ENCODE data around the gene RHOD.

RHOD gene

DNA sequence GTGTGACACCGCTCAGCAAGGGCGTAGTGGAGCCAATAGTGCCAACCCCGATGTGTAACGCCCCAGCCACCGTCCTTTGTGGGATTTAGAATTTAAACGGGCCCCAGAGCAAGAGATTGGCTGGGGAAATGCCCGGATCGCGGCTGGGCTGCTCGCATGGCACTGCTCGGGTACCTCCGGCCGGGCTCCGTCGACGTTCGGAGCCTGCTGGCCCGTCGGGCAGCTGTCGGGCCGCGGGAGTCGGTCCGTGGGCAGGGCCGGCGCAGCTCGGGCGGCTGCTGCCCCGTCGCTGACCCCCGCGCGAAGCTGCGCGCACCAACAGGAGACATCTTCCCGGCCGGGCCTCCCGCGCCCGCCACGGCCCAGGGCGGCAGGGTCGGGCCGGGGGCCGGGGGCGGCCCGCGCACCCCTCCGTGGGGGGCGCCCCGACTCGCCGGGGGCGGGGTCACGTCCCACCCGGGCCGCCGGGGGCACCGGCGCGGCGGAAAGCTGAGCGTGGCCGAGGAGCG is 61.1 kb downstream of the RHOD start:
- no peak for DNase-seq (ENCODE audit: low spot score)

DNA sequence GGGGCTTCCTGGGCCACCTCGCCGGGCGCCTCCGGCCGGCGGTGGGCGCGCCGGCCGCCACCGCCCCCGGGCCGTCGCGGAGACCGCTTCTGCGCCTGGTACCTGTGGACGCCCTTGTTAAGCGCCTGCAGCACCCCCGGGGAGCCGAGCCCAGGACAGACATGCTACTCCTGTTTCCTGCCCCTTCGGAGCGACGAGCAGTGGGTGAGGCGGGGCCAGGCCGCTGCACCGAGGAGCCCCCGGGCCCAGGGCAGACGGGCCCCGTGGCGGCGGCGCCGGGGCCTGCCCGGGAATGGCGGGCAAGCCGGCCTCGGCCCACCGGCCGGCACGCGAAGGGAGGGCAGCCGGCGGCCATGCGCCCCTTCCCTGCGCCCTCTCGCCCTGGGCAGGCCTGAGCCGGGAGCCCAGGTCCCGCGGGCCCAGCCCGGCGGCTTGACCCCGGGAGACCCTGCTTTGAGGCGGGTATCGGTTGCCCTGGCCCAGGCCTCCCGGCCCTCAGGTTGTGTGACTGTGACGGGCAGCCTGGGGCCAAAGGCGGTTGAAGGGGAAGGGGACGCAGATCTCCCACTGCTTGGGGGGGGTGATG is 61.6 kb downstream of the RHOD start:
- DNase-seq (ENCODE audit: low spot score): peak; percentile 20

GRCh38 chr11:67118801-67119584 is 62.3 kb downstream of the RHOD start, which contains the start of gene KDM2A:
Gene KDM2A (plus strand): TSS chr11:67119263. CDS start chr11:67121317, 2,054 bp downstream.
- DNase-seq (ENCODE audit: low spot score): peak; percentile 97

GRCh38 chr11:67119585-67120391 is 63.1 kb downstream of the RHOD start:
- peak; percentile 62 for DNase-seq (ENCODE audit: low spot score)

DNA sequence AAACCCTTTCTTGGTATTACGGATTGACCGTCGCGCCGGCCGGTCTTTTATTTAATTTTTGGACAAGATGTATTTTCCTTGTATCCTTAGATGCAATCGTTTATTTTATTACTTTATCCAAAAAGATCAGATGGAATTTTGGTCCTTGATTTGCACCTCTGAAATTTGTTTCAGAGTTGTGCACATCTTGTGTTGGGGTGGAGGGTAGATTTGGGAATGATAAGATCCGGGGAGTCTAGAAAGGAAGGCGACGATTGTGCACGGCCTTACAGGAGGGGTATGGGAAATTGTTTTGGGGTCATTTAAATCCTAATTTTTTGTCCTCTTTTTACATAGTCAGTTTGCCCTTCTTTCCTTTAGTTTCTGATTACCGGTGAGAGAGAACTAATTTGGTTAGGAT is 63.8 kb downstream of the RHOD start:
- peak; percentile 21 for DNase-seq (ENCODE audit: low spot score)

DNA sequence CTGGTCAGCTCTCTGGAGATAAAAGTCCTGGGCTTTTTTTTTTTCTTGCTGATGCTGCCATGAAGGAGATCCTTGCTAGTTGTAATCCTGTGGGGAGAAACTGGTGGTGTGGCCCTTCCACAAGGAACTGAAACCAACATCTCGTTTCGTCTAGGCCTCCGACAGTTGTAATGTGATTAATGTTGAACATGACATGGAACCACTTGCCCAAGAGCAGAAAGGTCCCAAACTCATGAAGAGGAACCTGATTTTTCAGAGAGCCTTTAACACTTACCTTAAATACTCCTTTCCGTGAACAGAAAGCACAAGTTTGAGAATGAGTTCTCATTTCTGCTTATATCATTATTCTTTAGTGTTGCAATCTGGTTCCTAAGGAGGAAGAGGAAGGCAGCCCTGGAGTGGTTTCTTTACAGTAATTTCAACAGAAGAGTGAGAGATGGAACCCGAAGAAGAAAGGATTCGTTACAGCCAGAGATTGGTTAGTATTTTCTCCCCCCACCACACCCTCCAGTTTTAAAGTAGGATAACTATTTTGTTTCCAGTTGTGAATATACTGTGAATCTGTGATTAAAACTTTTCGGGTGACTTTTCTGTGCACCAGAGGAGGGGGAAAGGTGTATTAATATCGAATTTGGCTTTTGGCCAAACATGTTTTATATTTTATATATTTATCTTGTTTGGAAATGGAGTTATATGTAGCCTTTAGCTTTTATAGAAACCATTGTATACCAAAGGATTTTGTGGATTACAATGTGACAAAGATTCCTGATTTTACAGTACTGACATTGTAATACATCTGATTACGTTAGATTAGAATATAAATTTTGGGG is 64.4 kb downstream of the RHOD start:
- DNase-seq (ENCODE audit: low spot score): peak; percentile 56
